GM20000 (cell line): Measurements from ENCODE around the gene IFI16.

ENCODE experiments used
- DNase-seq: peaks from one replicate; pipeline ENCODE4 v3.0.0; 2012; ENCODE audit warnings: low spot score
- CTCF ChIP-seq: IDR thresholded peaks from 2 replicates; pipeline ENCODE4 v1.5.1; 2012; ENCODE audit warnings: mild to moderate bottlenecking, control low read depth; ENCODE audit errors: extremely low read depth, missing control alignments

IFI16 gene

GRCh38 chr1:159077120-159077961 is 67.6 kb downstream of the IFI16 start:
- peak; percentile 61 for DNase-seq
- no peak for TF ChIP-seq CTCF

- no peak for DNase-seq
- no peak for TF ChIP-seq CTCF
Measured at GRCh38 chr1:159079525-159079924, 69.8 kb downstream of the IFI16 start.

- DNase-seq = no peak
- TF ChIP-seq CTCF = no peak
Measured at GRCh38 chr1:159081626-159082025, 71.9 kb downstream of the IFI16 start.

- no peak for TF ChIP-seq CTCF
Measured at GRCh38 chr1:159083013-159083412, 73.3 kb downstream of the IFI16 start.

GRCh38 chr1:159084152-159084551 is 74.4 kb downstream of the IFI16 start:
- no peak for TF ChIP-seq CTCF
- no peak for DNase-seq

More at GRCh38 chr1:159083013-159083412, 73.3 kb downstream of the IFI16 start:
- DNase-seq = no peak

DNA sequence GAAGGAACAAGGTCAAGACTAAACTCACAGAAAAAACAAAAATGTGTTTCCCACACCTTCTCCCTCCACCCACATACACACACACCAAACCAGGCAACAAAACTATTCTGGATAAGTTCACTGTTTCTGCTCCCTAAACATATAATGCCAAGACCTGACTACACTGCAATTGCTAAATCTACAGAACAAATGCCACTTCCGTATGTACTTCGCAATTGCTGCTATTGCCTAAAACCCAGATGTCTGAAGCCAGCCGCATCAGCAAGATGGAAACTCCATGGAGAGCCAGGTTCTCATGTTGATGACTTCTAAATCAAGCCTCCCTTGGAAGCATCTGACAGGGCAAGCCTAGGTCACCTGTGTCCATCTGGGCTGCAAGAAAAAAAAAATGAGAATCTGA is 75.2 kb downstream of the IFI16 start:
- DNase-seq = no peak
- TF ChIP-seq CTCF = no peak

- DNase-seq = no peak
- no peak for TF ChIP-seq CTCF
Measured at GRCh38 chr1:159088050-159088449, 78.3 kb downstream of the IFI16 start.
